ENCODE results near the gene NTNG1.
"Not testable (repeated sequence)": the region's sequence is repeated elsewhere in the genome, so short reads cannot be mapped to it uniquely, and the experiment has no call there.

The NTNG1 gene

GRCh38 chr1:107142666-107143065, 1.8 kb downstream of the NTNG1 start:
- DNase-seq: no peak

- DNase-seq: no peak
These were observed 4.8 kb downstream of the NTNG1 start for GRCh38 chr1:107145637-107146036.

- no peak for DNase-seq
These were observed 7.0 kb downstream of the NTNG1 start for GRCh38 chr1:107147843-107148242.

GRCh38 chr1:107149946-107150345, 9.1 kb downstream of the NTNG1 start:
- DNase-seq: no peak

GRCh38 chr1:107151295-107151694, 10.5 kb downstream of the NTNG1 start:
- no peak for DNase-seq

- no peak for DNase-seq
These were observed 11.6 kb downstream of the NTNG1 start for GRCh38 chr1:107152395-107152794.

- DNase-seq: no peak
These were observed 12.2 kb downstream of the NTNG1 start for GRCh38 chr1:107153014-107153413.

GRCh38 chr1:107158496-107158895, 17.7 kb downstream of the NTNG1 start:
- no peak for DNase-seq

GRCh38 chr1:107158991-107159390, 18.2 kb downstream of the NTNG1 start:
- no peak for DNase-seq

GRCh38 chr1:107162745-107163144, 21.9 kb downstream of the NTNG1 start:
- no peak for DNase-seq

- not testable (repeated sequence) for DNase-seq
These were observed 24.1 kb downstream of the NTNG1 start for GRCh38 chr1:107164901-107165300.

- DNase-seq: no peak
These were observed 28.8 kb downstream of the NTNG1 start for GRCh38 chr1:107169615-107170014.

GRCh38 chr1:107171333-107171732, 30.5 kb downstream of the NTNG1 start:
- peak in 27 of 51 donors; percentile 0 to 51 (median 17) for DNase-seq

- no peak for DNase-seq
These were observed 31.8 kb downstream of the NTNG1 start for GRCh38 chr1:107172450-107173170.

- no peak for DNase-seq
These were observed 34.5 kb downstream of the NTNG1 start for GRCh38 chr1:107175102-107175909.

GRCh38 chr1:107181253-107181969, 40.6 kb downstream of the NTNG1 start:
- DNase-seq: no peak

- no peak for DNase-seq
These were observed 42.2 kb downstream of the NTNG1 start for GRCh38 chr1:107183011-107183410.

GRCh38 chr1:107184888-107185287, 44.0 kb downstream of the NTNG1 start:
- no peak for DNase-seq

- DNase-seq: no peak
These were observed 46.6 kb downstream of the NTNG1 start for GRCh38 chr1:107187399-107187798.

- no peak for DNase-seq
These were observed 47.3 kb downstream of the NTNG1 start for GRCh38 chr1:107188160-107188559.

- DNase-seq: no peak
These were observed 53.5 kb downstream of the NTNG1 start for GRCh38 chr1:107194380-107194779.

- DNase-seq: no peak
These were observed 54.6 kb downstream of the NTNG1 start for GRCh38 chr1:107195476-107195875.
